ENCODE results near the gene NFAM1.

Gene NFAM1

DNA sequence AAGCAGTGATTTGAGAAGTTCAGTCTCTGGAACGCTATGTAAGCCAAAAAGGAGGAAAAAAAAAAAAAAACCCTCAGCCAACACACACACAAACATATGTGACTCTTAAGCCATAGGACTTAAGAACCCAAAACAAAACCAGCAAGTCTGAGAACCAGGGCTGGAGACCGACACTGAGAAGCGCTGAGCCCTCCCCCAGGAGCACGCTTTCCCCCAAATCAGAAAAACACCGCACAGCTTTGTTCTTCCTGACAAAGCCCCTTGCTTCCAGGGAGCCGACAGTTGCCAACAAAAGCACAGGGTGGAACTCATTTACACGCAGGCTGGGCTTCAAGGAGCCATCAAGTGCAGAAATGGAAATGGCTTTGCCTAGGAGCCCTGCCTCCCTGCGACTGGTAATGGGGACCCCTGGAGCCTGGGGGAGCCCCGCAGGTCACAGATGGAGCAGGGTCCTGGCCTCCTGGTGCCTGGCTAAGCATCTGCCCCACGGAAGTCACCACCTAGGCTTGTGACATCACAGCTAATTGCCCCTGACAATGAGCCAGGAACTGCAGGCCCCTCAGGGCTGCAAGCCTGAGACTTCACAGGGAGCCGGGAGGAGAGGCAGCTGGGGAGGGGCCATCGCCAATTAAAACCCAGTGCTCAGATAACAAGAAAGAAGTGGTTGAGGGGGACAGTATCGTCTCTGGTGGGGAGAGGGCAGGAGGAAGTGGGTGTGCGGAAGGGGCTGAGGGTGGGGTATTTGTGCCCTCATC lies 66.9 kb downstream of the NFAM1 start:
- Mint-ChIP-seq H3K4me1 (ENCODE audit: low read depth in 2 of 2) (peaks cover 7 to 8% of the 10 kb centered on the region in 2 donors), H3K27me3 (peaks cover 49 to 90% of the 10 kb centered on the region in 2 donors), H3K36me3 (ENCODE audit: insufficient read depth) (peaks cover 3% of the 10 kb centered on the region), H3K4me3 (no peak overlapping the region), H3K9me3 (no peaks in the 10 kb centered on the region), H3K27ac (no peak overlapping the region)
- no peak for DNase-seq
- ATAC-seq (replicated peaks), result no peak

DNA sequence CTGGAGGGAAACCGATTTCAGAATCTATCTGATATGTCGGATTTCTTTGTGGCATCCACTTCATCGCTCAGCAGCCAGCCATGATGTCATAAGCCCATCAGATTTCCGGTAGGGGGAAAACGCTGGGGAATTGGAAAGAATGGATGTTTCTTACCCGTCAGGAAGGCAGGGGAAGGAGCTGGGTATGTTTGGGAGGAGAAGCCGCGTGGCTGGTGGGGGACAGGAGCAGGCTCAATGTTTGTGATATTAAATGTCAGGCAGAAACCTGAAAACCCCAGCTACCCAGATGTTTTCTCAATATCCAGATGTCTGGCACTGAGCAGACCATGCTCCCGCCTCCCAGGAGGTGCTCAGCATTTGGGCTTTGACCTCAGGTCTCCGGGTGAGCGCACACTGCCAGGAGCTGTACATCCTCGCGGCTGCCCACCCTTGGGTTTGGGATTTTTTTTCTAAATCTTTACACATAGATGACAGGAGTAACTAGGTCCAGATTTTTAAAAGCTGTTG lies 67.5 kb downstream of the NFAM1 start:
- peaks cover 56 to 94% of the 10 kb centered on the region in 2 donors for H3K27me3 Mint-ChIP-seq
- H3K4me1 Mint-ChIP-seq (ENCODE audit: low read depth in 2 of 2), result peaks cover 5 to 6% of the 10 kb centered on the region in 2 donors
- peaks cover 3% of the 10 kb centered on the region for H3K36me3 Mint-ChIP-seq (ENCODE audit: insufficient read depth)
- ATAC-seq (replicated peaks) (no peak), DNase-seq (no peak)
- H3K4me3 Mint-ChIP-seq, result no peak overlapping the region
- H3K9me3 Mint-ChIP-seq, result no peaks in the 10 kb centered on the region
- no peak overlapping the region for H3K27ac Mint-ChIP-seq

DNA sequence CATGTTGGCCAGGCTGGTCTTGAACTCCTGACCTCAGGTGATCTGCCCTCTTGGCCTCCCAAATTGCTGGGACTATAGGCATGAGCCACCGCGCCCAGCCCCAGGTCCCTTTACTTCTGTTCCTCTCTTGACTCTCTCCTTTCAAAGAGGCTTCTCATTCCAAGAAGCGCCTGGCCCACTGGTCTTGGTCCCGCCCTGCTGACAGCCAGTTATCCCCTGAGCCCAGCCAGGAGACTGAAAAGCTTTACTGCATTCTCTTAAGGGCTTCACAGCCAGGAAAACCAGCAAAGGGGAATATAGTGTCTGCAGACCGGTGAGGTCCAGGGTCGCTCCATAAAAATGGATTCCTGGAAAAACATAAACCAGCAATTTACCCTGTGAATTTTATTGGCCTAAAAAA lies 68.3 kb downstream of the NFAM1 start:
- Mint-ChIP-seq H3K4me3 (no peak overlapping the region), H3K27ac (no peak overlapping the region)

DNA sequence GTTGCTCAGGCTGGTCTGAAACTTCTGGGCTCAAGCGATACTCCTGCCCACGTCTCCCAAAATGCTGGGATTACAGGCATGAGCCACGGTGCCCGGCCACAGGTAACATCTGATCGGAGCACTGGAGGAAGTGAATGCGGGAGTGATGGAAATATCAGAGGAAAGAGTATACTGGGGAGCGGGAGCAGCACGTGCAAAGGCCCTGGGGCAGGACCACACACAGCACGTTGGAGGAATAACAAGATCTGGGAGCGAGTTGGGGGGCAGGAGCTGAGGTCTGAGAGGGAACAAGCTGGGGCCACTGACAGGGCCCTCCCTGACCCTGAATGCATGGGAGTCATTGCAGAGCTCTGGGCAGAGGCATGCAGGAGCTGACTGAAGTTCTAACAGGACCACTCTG lies 70.7 kb downstream of the NFAM1 start:
- no peaks in the 10 kb centered on the region for H3K4me1 Mint-ChIP-seq (ENCODE audit: low read depth in 2 of 2)
- H3K9me3 Mint-ChIP-seq, result no peaks in the 10 kb centered on the region
- peaks cover 43 to 79% of the 10 kb centered on the region in 2 donors for H3K27me3 Mint-ChIP-seq
- ATAC-seq (replicated peaks) (no peak), DNase-seq (no peak)
- H3K4me3 Mint-ChIP-seq, result no peak overlapping the region
- no peaks in the 10 kb centered on the region for H3K36me3 Mint-ChIP-seq (ENCODE audit: insufficient read depth)
- H3K27ac Mint-ChIP-seq, result no peak overlapping the region

More for the DNA sequence above, 68.3 kb downstream of the NFAM1 start:
- H3K9me3 Mint-ChIP-seq, result no peaks in the 10 kb centered on the region
- DNase-seq (no peak), ATAC-seq (replicated peaks) (no peak)
- H3K36me3 Mint-ChIP-seq (ENCODE audit: insufficient read depth), result peaks cover 3% of the 10 kb centered on the region
- peaks cover 58 to 92% of the 10 kb centered on the region in 2 donors for H3K27me3 Mint-ChIP-seq
- H3K4me1 Mint-ChIP-seq (ENCODE audit: low read depth in 2 of 2), result peaks cover 0 to 2% of the 10 kb centered on the region in 2 donors

DNA sequence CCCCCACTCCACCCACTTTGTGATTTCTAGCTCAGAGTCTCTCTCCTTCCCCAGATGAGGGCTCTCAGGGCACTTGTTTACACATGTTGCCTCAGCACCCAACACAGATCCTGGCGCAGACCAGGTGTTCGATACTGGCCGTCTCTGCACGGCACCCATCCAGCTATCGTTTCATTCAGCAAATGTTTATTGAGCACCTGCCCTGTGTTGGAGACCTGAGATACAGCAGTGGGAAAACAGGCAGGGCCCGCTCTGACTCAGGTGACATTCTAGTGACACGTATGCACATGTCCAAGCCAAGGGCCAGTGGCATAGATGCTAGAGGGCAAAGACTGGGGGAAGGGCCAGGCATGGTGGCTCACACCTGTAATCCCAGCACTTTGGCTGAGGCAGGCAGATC lies 71.9 kb downstream of the NFAM1 start:
- peaks cover 34 to 68% of the 10 kb centered on the region in 2 donors for H3K27me3 Mint-ChIP-seq
- no peak for DNase-seq
- no peak for ATAC-seq (replicated peaks)

DNA sequence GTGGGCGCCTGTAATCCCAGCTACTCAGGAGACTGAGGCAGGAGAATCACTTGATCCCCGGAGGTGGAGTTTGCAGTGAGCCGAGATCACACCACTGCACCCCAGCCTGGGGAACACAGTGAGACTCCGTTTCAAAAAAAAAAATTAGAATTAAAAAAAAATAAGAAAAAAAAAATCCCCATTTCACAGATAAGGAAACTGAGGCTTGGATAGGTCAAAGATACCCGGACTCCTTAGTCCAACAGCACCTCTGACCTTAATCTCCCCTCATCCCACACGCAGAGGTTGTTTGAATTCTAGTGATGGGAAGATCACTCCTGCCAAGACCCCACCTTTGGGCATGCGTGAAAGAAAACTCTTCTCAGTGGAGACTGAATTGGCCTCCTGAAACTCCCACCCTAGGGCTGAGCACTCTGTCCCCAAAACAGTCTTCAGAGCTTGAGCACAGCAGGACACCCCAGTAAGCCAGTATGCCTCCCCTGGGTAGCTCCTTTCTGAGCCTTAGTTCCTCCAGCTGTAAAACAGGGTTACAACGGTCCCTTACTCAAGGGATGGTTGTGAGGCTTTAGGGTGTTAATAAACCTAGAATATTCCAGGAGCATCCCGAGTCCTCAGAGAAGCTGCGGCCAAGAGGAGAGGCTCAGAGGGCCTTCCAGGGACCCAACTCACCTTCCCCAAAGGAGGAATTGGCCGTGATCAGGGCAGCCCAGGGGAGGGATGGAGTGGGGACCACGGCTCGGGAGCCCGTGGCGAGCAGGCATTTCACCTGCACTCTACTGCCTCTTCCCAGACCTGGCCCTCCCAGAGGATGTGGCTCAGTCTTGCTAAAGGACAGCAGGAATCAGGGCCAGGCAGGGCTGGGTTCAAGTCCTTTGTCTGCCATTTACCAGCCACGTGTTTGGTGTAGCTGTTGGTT lies 73.3 kb downstream of the NFAM1 start:
- Mint-ChIP-seq H3K4me3 (no peak overlapping the region), H3K27me3 (peaks cover 28 to 54% of the 10 kb centered on the region in 2 donors), H3K27ac (no peak overlapping the region), H3K36me3 (ENCODE audit: insufficient read depth) (no peaks in the 10 kb centered on the region), H3K4me1 (ENCODE audit: low read depth in 2 of 2) (no peaks in the 10 kb centered on the region), H3K9me3 (no peaks in the 10 kb centered on the region)
- no peak for DNase-seq
- no peak for ATAC-seq (replicated peaks)

More for the DNA sequence above, 71.9 kb downstream of the NFAM1 start:
- Mint-ChIP-seq H3K27ac (no peak overlapping the region), H3K9me3 (no peaks in the 10 kb centered on the region), H3K4me1 (ENCODE audit: low read depth in 2 of 2) (no peaks in the 10 kb centered on the region), H3K4me3 (no peak overlapping the region), H3K36me3 (ENCODE audit: insufficient read depth) (no peaks in the 10 kb centered on the region)

DNA sequence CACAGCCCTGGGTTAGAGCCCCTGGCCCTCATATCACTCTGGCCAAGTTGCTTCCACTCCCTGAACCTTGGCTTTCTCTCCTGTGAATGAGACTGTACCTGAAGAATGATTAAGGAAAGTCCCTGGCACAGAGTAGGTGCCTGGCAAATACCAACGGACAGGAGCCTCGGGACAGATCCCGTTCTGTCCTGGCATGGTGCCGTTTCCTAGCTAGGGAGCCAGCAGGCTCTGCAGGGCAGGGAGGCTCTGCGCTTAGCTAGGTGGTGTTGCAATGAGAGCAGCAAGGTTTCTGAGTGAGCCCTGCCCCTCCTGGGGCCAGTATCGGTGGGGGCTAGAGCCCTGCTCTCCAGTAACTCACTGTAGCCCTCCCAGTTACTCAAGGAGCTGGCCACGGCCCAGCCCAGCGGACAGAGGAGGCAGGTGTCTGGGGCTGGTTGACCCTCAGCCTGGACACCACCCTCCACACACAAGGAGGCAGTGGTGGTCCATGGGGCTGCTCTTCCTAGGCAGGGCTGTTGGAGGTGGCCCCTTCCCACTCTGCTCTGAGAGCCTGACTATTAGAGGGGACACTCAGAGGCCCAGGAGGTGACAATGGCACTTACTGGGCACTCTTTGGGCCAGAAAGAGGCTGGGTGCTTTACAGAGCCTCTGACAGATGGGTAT lies 74.4 kb downstream of the NFAM1 start:
- Mint-ChIP-seq H3K36me3 (ENCODE audit: insufficient read depth) (no peaks in the 10 kb centered on the region), H3K4me3 (no peak overlapping the region), H3K27me3 (peaks cover 25 to 43% of the 10 kb centered on the region in 2 donors), H3K4me1 (ENCODE audit: low read depth in 2 of 2) (no peaks in the 10 kb centered on the region), H3K27ac (no peak overlapping the region), H3K9me3 (no peaks in the 10 kb centered on the region)
- ATAC-seq (replicated peaks) (no peak), DNase-seq (no peak)

DNA sequence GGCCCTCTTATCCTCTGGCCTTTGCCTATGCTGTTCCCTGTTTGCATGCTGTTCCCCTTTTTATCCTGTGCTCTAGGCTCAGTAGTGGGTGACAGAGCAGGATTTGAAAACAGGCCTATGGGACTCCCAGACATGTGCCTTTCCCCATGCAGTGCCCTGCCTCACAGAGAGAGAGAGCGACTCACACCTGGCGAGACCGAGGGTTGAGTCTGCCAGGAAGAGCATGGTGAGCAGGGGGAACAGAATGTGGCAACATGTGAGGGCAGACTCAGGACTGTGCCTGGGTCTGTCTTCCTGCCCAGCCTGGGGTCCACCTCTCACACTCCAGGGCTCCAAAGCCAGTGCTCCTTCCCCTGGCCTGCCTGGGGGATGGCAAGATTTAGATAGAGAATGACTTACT lies 75.0 kb downstream of the NFAM1 start:
- Mint-ChIP-seq H3K4me3 (no peak overlapping the region), H3K4me1 (ENCODE audit: low read depth in 2 of 2) (no peaks in the 10 kb centered on the region), H3K27ac (no peak overlapping the region), H3K36me3 (ENCODE audit: insufficient read depth) (no peaks in the 10 kb centered on the region), H3K27me3 (peaks cover 21 to 37% of the 10 kb centered on the region in 2 donors), H3K9me3 (no peaks in the 10 kb centered on the region)
- DNase-seq (no peak), ATAC-seq (replicated peaks) (no peak)

DNA sequence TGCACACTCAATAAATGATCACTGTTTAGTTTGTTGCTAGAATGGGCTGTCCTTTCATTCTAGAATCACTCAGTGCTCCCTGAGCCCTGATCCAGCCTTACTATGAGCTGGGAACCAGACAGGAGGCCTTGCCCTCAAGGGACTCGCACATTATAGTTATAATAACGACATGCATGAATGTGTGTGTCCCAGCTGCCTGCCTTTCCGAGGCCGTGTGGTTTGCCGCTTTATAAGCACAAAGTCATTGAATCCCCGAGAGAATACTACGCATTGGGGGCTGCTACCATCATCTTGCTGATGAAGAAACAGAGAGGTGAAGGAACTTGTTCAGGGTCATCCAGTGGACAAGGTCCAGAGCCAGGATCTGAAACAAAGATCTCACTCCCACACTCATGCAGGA lies 75.7 kb downstream of the NFAM1 start:
- Mint-ChIP-seq H3K27ac (no peak overlapping the region), H3K27me3 (peaks cover 14 to 30% of the 10 kb centered on the region in 2 donors), H3K4me1 (ENCODE audit: low read depth in 2 of 2) (no peaks in the 10 kb centered on the region), H3K4me3 (no peak overlapping the region), H3K36me3 (ENCODE audit: insufficient read depth) (no peaks in the 10 kb centered on the region), H3K9me3 (no peaks in the 10 kb centered on the region)
- no peak for ATAC-seq (replicated peaks)
- no peak for DNase-seq

DNA sequence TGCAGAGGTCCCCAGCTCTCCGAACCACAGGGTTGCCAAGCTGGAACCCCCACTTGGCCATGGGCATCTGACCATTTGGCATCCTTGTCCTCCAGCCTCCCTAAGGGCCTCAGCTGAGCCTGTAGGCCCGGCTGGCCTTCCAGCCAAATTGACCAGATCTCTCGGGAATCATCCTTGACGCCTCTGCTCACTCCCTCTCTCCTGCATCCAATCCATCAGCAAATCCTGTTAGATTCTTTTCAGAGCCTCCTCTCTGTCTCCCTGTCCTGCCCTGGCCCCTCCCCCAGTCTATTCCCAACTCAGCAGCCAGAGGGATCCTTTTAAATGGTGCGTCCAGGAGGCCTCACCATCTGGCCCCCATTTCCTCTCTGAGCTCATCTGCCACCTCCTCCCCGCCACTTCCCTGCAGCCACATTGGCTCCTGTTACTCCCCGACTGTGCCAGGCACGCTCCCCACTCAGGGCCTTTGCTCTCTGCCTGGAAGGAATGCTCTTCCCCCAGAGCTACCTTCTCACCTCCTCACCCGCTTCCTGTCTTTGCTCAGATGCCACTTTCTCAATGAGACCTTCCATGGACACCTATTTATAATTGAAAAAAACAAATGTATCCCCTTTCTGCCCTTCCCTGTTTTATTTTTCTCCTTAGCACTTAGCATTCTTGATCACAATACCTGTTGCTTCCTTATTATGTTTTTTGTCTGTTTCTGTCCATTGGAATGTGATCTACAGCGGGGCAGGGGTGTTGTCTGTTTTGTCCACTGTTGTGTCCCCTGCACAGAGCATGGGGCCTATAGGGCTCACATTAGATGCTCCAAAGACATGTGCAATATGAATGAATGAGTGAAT lies 78.1 kb downstream of the NFAM1 start:
- Mint-ChIP-seq H3K27me3 (peaks cover 0 to 10% of the 10 kb centered on the region in 2 donors), H3K4me1 (ENCODE audit: low read depth in 2 of 2) (no peaks in the 10 kb centered on the region), H3K9me3 (no peaks in the 10 kb centered on the region), H3K27ac (peak overlapping the region in 1 of 2 donors; percentile 8), H3K4me3 (no peak overlapping the region), H3K36me3 (ENCODE audit: insufficient read depth) (no peaks in the 10 kb centered on the region)
- DNase-seq, result no peak
- ATAC-seq (replicated peaks), result no peak

DNA sequence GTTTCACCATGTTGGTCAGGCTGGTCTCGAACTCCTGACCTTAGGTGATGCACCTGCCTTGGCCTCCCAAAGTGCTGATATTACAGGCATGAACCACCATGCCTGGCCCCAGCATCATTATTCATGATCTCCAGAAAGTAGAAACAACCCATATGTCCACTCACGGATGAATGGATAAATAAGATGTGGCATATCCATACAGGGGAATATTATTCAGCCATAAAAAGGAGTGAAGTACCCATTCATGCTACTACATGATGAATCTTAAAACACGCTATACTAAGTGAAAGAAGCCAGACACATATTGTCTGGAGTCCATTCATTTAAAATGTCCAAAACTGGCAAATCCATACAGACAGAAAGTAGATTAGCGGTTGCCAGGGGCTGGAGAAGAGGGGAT lies 81.8 kb downstream of the NFAM1 start:
- DNase-seq (no peak), ATAC-seq (replicated peaks) (no peak)
- Mint-ChIP-seq H3K4me3 (no peak overlapping the region), H3K36me3 (ENCODE audit: insufficient read depth) (no peaks in the 10 kb centered on the region), H3K4me1 (ENCODE audit: low read depth in 2 of 2) (no peaks in the 10 kb centered on the region), H3K27me3 (no peaks in the 10 kb centered on the region), H3K9me3 (no peaks in the 10 kb centered on the region), H3K27ac (no peak overlapping the region)

DNA sequence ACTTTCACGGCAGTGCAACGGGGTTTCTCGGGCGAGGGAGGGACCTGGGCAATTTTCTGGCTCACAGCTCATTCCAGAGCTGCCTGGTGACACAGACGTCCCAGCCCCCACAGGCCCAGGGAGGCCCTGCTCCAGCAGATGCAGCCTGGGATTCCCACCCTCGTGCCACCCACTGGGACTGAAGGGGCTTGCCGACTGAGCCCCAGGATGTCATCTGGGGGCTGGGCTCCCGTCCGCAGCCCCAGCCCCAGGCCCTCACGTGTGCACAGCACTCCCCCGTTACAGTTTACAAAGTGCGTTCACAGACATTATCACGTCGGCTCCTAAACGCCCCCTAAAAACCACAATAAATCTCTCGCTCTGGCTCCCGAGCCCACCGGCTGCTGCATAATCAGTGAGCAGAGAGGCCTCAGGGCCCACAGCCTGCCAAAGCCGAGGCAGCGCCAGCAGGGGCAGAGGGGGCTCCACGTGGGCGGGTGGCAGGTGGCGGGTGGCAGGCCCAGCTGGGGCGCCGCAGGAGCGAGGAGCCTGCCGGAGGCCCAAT lies 84.8 kb downstream of the NFAM1 start:
- Mint-ChIP-seq H3K27me3 (peaks cover 0 to 7% of the 10 kb centered on the region in 2 donors), H3K27ac (no peak overlapping the region), H3K36me3 (ENCODE audit: insufficient read depth) (no peaks in the 10 kb centered on the region), H3K4me3 (no peak overlapping the region), H3K9me3 (no peaks in the 10 kb centered on the region), H3K4me1 (ENCODE audit: low read depth in 2 of 2) (no peaks in the 10 kb centered on the region)
- ATAC-seq (replicated peaks) (no peak), DNase-seq (no peak)

All from effector memory CD8-positive, alpha-beta T cell (primary cell).